Left renal cortex interstitium (tissue), 4 donors: Measurements from ENCODE around the gene SAC3D1. TPM values are rescaled to one million over a fixed set of nuclear protein-coding genes. Genes with fewer than 3 reads are reported as not detected.

Source experiments
- DNase-seq, 4 donors: peaks; one replicate each; pipeline ENCODE4 v3.0.0-alpha.2; 2013; ENCODE audit warnings: low read depth in 4 of 4, low spot score in 2 of 4, missing footprints in 1 of 4
- polyA plus RNA-seq, 4 donors: library from polyadenylated mRNA; unstranded; fragments of 120-200 nt; gene quantifications; one replicate each; pipeline ENCODE4 v1.2.1, GENCODE V29; 2013; ENCODE audit not compliant: insufficient read length in 4 of 4

SAC3D1 gene
- polyA plus RNA-seq, 4 donors, result 10.2 to 20.3 (median 13.5) TPM

DNA sequence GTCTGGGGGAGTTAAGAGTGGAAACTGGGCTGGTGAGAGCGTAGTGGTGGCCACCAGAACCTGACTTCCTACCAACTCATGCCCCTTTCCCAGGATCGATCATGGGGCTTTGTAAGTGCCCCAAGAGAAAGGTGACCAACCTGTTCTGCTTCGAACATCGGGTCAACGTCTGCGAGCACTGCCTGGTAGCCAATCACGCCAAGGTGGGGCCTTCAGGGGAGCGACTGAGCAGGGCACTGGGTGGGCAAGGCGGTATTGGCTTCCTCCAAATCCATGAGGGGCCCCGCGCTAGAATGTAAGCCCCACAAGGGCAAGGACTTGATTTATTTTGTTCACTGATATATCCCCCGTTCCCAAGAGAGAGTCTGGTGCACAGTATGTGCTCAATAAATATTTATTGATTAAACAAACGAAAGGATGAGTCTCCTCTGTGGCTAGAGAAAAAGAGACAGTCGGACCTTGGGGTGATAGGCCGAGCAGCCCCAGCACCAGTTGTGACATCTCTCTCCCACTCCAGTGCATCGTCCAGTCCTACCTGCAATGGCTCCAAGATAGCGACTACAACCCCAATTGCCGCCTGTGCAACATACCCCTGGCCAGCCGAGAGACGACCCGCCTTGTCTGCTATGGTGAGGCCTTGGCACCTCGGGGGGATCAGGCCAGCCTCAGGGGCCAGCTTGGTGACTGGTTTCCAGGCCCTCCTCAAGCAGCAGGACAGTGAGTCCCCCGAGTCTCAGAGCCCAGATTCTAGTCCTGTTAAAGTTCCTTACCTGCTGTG, 43.8 kb downstream of the SAC3D1 start:
- DNase-seq, result no peak

DNA sequence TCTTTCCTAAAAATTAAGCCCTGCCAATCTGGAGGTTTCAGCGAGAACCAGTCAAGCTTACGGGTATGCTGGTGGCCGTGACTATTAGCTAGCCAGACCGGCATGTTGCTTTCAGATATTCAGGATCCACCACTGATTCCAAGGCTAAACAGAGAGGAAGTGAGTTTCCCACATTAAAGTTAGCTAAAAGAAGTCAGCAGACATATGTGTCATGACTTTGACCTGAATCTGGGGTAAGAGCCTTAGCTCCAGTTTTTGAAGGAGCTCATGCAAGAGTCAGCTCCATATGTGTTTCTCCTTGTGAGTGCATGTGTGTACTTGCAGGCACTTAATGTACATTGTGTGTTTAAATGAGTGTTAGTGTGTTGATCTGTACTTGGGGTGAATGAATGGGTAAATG, 44.4 kb downstream of the SAC3D1 start:
- no peak for DNase-seq

DNA sequence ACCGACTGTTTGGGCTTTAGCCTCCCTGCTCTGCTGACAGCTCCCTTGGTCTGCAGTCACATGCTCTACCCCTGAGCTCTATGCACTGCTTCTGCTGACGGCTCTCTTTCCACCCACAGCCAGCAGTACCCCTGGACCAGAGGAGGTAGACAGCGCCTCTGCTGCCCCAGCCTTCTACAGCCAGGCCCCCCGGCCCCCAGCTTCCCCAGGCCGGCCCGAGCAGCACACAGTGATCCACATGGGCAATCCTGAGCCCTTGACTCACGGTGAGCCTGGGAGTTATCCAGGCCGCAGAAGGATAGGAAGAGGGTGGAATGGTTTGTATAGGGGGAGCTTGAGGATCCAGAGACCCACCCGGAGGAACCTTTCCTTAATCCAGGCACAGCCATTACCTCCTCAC, 45.8 kb downstream of the SAC3D1 start:
- no peak for DNase-seq

DNA sequence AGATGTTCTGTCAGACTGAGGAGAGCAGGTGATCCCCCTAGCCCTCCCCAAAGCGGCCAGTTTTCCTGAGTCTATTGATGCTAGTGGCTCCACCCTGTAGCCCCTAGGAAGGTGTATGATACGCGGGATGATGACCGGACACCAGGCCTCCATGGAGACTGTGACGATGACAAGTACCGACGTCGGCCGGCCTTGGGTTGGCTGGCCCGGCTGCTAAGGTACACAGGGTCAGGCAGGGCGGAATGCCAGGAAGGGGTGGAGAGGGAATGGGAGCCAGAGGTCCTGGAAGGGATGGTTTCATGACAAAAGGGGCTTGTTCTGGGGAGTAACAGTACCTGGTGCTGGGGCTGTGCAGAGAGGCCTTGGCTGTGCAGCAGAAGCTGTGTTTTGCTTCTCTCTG, 46.2 kb downstream of the SAC3D1 start:
- no peak for DNase-seq

DNA sequence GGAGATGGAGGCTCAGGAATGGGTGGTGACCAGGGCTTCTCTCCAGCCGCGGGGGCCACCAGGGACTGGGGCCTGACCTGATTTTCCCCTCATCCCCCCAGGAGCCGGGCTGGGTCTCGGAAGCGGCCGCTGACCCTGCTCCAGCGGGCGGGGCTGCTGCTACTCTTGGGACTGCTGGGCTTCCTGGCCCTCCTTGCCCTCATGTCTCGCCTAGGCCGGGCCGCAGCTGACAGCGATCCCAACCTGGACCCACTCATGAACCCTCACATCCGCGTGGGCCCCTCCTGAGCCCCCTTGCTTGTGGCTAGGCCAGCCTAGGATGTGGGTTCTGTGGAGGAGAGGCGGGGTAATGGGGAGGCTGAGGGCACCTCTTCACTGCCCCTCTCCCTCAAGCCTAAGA, 46.8 kb downstream of the SAC3D1 start:
- DNase-seq, result no peak

DNA sequence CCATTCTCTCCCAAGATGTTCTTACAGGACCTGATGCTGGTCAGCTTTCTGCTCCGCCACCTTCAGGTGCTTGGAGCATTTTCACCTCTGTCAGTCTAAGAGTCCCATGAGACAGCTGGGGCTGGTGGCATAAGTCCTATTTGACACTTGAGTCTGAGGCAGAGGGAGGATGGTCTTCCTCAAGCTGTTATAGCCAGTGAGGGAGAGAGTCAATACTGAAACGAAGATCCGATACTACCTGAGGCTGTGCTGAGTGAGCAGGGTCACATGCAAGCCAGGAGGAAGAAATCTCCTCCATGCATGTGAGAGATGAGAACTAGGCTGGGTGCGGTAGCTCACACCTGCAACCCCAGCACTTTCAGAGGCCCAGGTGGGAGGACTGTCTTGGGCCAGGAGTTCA, 48.6 kb downstream of the SAC3D1 start:
- no peak for DNase-seq

DNA sequence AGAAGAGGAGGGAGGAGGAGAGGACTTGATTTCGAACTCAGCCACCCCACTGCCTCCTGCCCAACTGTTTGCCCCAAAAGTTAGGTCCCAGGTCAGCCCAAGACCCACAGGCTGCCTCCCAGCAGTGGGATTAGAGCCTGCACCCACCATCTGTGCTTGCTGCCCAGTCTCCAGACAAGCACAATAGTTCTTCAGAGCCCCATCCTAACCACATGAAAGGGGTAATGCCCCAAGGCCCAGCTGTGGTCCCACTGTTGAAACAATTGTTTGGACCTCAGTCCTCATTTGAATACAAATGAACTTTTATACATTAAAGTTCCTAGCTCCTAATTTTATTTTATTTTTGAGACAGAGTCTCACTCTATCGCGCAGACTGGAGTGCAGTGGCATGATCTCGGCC, 49.6 kb downstream of the SAC3D1 start:
- DNase-seq, result no peak

Other genes starting within 250 kb of the SAC3D1 start
- gene MAP4K2, start 238.0 kb upstream of the SAC3D1 start, polyA plus RNA-seq, result 10 to 100 TPM; 17.8 to 25.7 (median 24.2) TPM
- gene MEN1, start 230.7 kb upstream of the SAC3D1 start, polyA plus RNA-seq, result 10 to 100 TPM; 31.6 to 53.5 (median 42.7) TPM
- 1 to 10 TPM; 5.2 to 8.1 (median 5.9) TPM for gene CDC42BPG, start 196.6 kb upstream of the SAC3D1 start, polyA plus RNA-seq
- gene EHD1, start 162.6 kb upstream of the SAC3D1 start, polyA plus RNA-seq, result 10 to 100 TPM; 54.4 to 77.9 (median 64.7) TPM
- gene ATG2A, start 124.0 kb upstream of the SAC3D1 start, polyA plus RNA-seq, result 10 to 100 TPM; 12.2 to 28.1 (median 21.6) TPM
- gene PPP2R5B, start 116.5 kb upstream of the SAC3D1 start, polyA plus RNA-seq, result 10 to 100 TPM; 14.4 to 20.2 (median 17.2) TPM
- gene GPHA2, start 105.3 kb upstream of the SAC3D1 start, polyA plus RNA-seq, result 1 to 10 TPM; 1.9 to 3.1 (median 2.6) TPM
- 1 to 10 TPM in 1 of 4 donors, under 1 TPM in 3; 0.48 to 1.5 (median 0.72) TPM for gene MAJIN, start 69.1 kb upstream of the SAC3D1 start, polyA plus RNA-seq
- 1 to 10 TPM; 2.3 to 3.3 (median 2.8) TPM for gene BATF2, start 44.2 kb upstream of the SAC3D1 start, polyA plus RNA-seq
- 10 to 100 TPM; 58.1 to 81.6 (median 64.8) TPM for gene ARL2, start 27.1 kb upstream of the SAC3D1 start, polyA plus RNA-seq
- 10 to 100 TPM; 25.5 to 34.3 (median 30.4) TPM for gene SNX15, start 13.8 kb upstream of the SAC3D1 start, polyA plus RNA-seq
- gene NAALADL1, start 17.3 kb downstream of the SAC3D1 start, polyA plus RNA-seq, result 10 to 100 TPM; 10.8 to 17.4 (median 12.2) TPM
- 10 to 100 TPM; 16.9 to 22.4 (median 21.1) TPM for gene CDCA5, start 42.8 kb downstream of the SAC3D1 start, polyA plus RNA-seq
- gene ZFPL1, start 43.0 kb downstream of the SAC3D1 start, polyA plus RNA-seq, result 10 to 100 TPM; 27.9 to 35.9 (median 34.6) TPM
- 100 to 1,000 TPM; 100 to 159 (median 143) TPM for gene VPS51, start 55.0 kb downstream of the SAC3D1 start, polyA plus RNA-seq
- gene TM7SF2, start 70.7 kb downstream of the SAC3D1 start, polyA plus RNA-seq, result 100 to 1,000 TPM in 1 of 4 donors, 10 to 100 TPM in 3; 77.8 to 101 (median 80.4) TPM
- 10 to 100 TPM in 2 of 4 donors, 1 to 10 TPM in 2; 6.0 to 13.3 (median 9.5) TPM for gene ZNHIT2, start 76.5 kb downstream of the SAC3D1 start, polyA plus RNA-seq
- 100 to 1,000 TPM; 643 to 971 (median 752) TPM for gene FAU, start 80.9 kb downstream of the SAC3D1 start, polyA plus RNA-seq
- 10 to 100 TPM; 56.2 to 65.2 (median 62.2) TPM for gene MRPL49, start 81.1 kb downstream of the SAC3D1 start, polyA plus RNA-seq
- 10 to 100 TPM; 40.4 to 57.0 (median 48.3) TPM for gene SYVN1, start 93.3 kb downstream of the SAC3D1 start, polyA plus RNA-seq
- gene SPDYC, start 129.0 kb downstream of the SAC3D1 start, polyA plus RNA-seq, result under 1 TPM in 1 of 4 donors, not detected in 3; 0.16 TPM
- 100 to 1,000 TPM in 2 of 4 donors, 10 to 100 TPM in 2; 83.3 to 121 (median 99.2) TPM for gene CAPN1, start 140.7 kb downstream of the SAC3D1 start, polyA plus RNA-seq
- 10 to 100 TPM; 22.0 to 34.0 (median 30.9) TPM for gene POLA2, start 220.8 kb downstream of the SAC3D1 start, polyA plus RNA-seq